SK-N-SH treated with all-trans-retinoic acid at 6 μM for 48 hours (cell line): ENCODE measurements around the gene CD244.

ENCODE experiments used
- ARNTL ChIP-seq: fragments of 450-650 bp; formaldehyde crosslinking; IDR thresholded peaks from 2 replicates; pipeline ENCODE4 v1.5.0; 2020; ENCODE audit warnings: low read depth, mild to moderate bottlenecking, moderate library complexity, borderline replicate concordance
- POU6F1 ChIP-seq: fragments of 250-450 bp; sonication (Bioruptor Pico); IDR thresholded peaks from 2 replicates; pipeline ENCODE4 v1.8.0; 2021; ENCODE audit warnings: low read depth, mild to moderate bottlenecking, moderate library complexity, borderline replicate concordance
- RARB ChIP-seq: fragments of 250-450 bp; sonication (Bioruptor Pico); IDR thresholded peaks from 2 replicates; pipeline ENCODE4 v1.8.0; 2021; ENCODE audit warnings: mild to moderate bottlenecking, moderate library complexity
- TSHZ2 ChIP-seq: fragments of 250-450 bp; sonication (Bioruptor Pico); IDR thresholded peaks from 2 replicates; pipeline ENCODE4 v1.5.0; 2020; ENCODE audit warnings: mild to moderate bottlenecking, moderate library complexity
- ZC3H10 ChIP-seq: fragments of 250-450 bp; sonication (Bioruptor Pico); IDR thresholded peaks from 2 replicates; pipeline ENCODE4 v1.5.1; 2021; ENCODE audit warnings: mild to moderate bottlenecking, moderate library complexity

GRCh38 chr1:160850541-160850940 is 12.1 kb downstream of the CD244 start:
- TF ChIP-seq RARB: no peak
- TF ChIP-seq ZC3H10: no peak
- no peak for TF ChIP-seq POU6F1 (CRISPR knock-in tag)
- no peak for TF ChIP-seq ARNTL (CRISPR knock-in tag)
- TF ChIP-seq TSHZ2 (CRISPR knock-in tag): no peak
